Adipocyte (in vitro differentiated cells): Measurements from ENCODE around the gene TK2.
"Not testable (repeated sequence)": the region's sequence is repeated elsewhere in the genome, so short reads cannot be mapped to it uniquely, and the experiment has no call there.

Source experiments
- DNase-seq: peaks from one replicate; pipeline ENCODE4 v3.0.0-alpha.2; 2015; ENCODE audit warnings: low read depth
- H3K27me3 ChIP-seq: replicated peaks from 2 replicates; pipeline ENCODE4 v1.7.0; 2013; ENCODE audit warnings: mild to moderate bottlenecking, low read length, moderate library complexity; ENCODE audit not compliant: control insufficient read depth, insufficient read depth
- H3K36me3 ChIP-seq: 2 replicates; pipeline ENCODE4 v1.7.0; 2013; ENCODE audit warnings: low read length, mild to moderate bottlenecking, moderate library complexity; ENCODE audit not compliant: control insufficient read depth, insufficient read depth, severe bottlenecking
- H3K4me1 ChIP-seq: 2 replicates; pipeline ENCODE4 v1.7.0; 2013; ENCODE audit warnings: mild to moderate bottlenecking, low read length, moderate library complexity; ENCODE audit not compliant: control insufficient read depth, insufficient read depth
- H3K4me3 ChIP-seq: 2 replicates; pipeline ENCODE4 v1.7.0; 2013; ENCODE audit warnings: mild to moderate bottlenecking, low read length, moderate library complexity
- H3K9ac ChIP-seq: 2 replicates; pipeline ENCODE4 v1.7.0; 2013; ENCODE audit warnings: mild to moderate bottlenecking, low read length, moderate library complexity
- H3K9me3 ChIP-seq: 2 replicates; pipeline ENCODE4 v1.7.0; 2013; ENCODE audit warnings: mild to moderate bottlenecking, low read length, moderate library complexity; ENCODE audit not compliant: control insufficient read depth

TK2 gene

GRCh38 chr16:66469291-66469946 lies 80.5 kb downstream of the TK2 start:
- H3K36me3 ChIP-seq: no peaks in the 10 kb centered on the region
- no peak for DNase-seq
- no peak overlapping the region for H3K4me3 ChIP-seq
- H3K9ac ChIP-seq: no peak overlapping the region
- peaks cover 2% of the 10 kb centered on the region for H3K27me3 ChIP-seq
- no peaks in the 10 kb centered on the region for H3K9me3 ChIP-seq
- no peaks in the 10 kb centered on the region for H3K4me1 ChIP-seq

- Histone ChIP-seq H3K4me3 (no peak overlapping the region), H3K27me3 (peaks cover 2% of the 10 kb centered on the region), H3K9me3 (no peaks in the 10 kb centered on the region), H3K9ac (no peak overlapping the region), H3K36me3 (no peaks in the 10 kb centered on the region), H3K4me1 (no peaks in the 10 kb centered on the region)
- DNase-seq: no peak
Observed at GRCh38 chr16:66468321-66468965, 81.5 kb downstream of the TK2 start.

DNA sequence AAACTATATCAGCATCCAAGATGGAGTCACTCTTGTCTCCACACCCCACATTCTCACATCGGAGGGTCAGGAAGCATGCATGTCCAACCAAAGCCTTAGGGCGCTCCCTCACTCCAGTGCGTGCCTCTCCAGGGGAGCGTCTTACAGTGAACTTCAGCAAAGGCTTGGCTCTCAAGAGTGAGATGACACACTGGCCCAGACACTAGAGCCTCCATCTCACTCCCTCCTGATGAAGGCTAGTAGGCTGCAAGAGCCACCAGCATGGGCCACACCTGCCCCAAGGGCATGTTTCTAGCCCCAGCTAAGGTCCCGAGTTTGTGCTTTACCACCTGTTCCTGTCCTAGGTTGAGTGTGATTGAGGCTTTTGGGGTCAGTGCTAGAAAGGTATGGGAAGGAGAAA lies 82.3 kb downstream of the TK2 start:
- H3K4me1 ChIP-seq: no peaks in the 10 kb centered on the region
- DNase-seq: no peak
- peaks cover 8% of the 10 kb centered on the region for H3K27me3 ChIP-seq
- no peaks in the 10 kb centered on the region for H3K36me3 ChIP-seq
- H3K4me3 ChIP-seq: no peak overlapping the region
- no peak overlapping the region for H3K9ac ChIP-seq
- no peaks in the 10 kb centered on the region for H3K9me3 ChIP-seq

DNA sequence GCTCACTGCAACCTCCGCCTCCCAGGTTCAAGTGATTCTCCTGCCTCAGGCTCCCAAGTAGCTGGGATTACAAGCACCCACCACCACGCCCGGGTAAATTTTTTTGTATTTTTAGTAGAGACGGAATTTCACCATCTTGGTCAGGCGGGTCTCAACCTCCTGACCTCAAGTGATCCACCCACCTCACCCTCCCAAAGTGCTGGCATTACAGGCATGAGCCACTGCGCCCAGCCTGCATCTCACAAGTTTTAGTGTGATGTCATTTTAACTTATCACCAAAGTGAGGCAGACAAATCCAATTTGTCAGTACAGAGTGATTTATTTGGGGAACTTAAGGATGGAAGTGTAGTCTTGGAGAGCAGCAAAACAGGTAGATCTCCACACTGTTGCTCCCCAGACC lies 83.3 kb downstream of the TK2 start:
- H3K36me3 ChIP-seq, H3K9ac ChIP-seq, H3K4me3 ChIP-seq, H3K27me3 ChIP-seq, DNase-seq, H3K9me3 ChIP-seq, H3K4me1 ChIP-seq: not testable (repeated sequence)

DNA sequence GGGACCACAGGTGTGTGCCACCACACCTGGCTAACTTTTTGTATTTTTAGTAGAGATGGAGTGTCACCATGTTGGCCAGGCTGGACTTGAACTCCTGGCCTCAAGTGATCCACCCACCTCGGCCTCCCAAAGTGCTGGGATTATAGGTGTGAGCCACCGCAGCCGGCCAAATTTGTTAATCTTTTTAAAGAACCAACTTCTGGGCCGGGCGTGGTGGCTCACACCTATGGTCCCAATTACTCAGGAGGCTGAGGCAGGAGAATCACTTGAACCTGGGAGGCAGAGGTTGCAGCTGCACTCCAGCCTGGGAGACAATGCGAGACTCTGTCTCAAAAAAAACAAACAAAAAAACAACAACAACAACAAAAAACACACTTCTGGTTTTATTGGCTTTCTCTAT lies 84.0 kb downstream of the TK2 start:
- not testable (repeated sequence) for H3K4me1 ChIP-seq, H3K9ac ChIP-seq, DNase-seq, H3K4me3 ChIP-seq, H3K36me3 ChIP-seq, H3K9me3 ChIP-seq
- H3K27me3 ChIP-seq: peaks cover 14% of the 10 kb centered on the region

- Histone ChIP-seq H3K4me1 (no peaks in the 10 kb centered on the region), H3K36me3 (no peaks in the 10 kb centered on the region), H3K9ac (no peak overlapping the region), H3K27me3 (peaks cover 21% of the 10 kb centered on the region), H3K4me3 (no peak overlapping the region), H3K9me3 (no peaks in the 10 kb centered on the region)
- DNase-seq: no peak
Observed at GRCh38 chr16:66462912-66463311, 87.0 kb downstream of the TK2 start.

GRCh38 chr16:66460703-66461102 lies 89.2 kb downstream of the TK2 start:
- H3K36me3 ChIP-seq: no peaks in the 10 kb centered on the region
- peaks cover 21% of the 10 kb centered on the region for H3K27me3 ChIP-seq
- no peaks in the 10 kb centered on the region for H3K9me3 ChIP-seq
- no peak overlapping the region for H3K4me3 ChIP-seq
- no peak overlapping the region for H3K9ac ChIP-seq
- H3K4me1 ChIP-seq: no peaks in the 10 kb centered on the region
- DNase-seq: no peak

- no peaks in the 10 kb centered on the region for H3K4me1 ChIP-seq
- DNase-seq: no peak
- no peak overlapping the region for H3K4me3 ChIP-seq
- no peaks in the 10 kb centered on the region for H3K36me3 ChIP-seq
- no peak overlapping the region for H3K9ac ChIP-seq
- peaks cover 21% of the 10 kb centered on the region for H3K27me3 ChIP-seq
- no peaks in the 10 kb centered on the region for H3K9me3 ChIP-seq
Observed at GRCh38 chr16:66459878-66460277, 90.0 kb downstream of the TK2 start.

DNA sequence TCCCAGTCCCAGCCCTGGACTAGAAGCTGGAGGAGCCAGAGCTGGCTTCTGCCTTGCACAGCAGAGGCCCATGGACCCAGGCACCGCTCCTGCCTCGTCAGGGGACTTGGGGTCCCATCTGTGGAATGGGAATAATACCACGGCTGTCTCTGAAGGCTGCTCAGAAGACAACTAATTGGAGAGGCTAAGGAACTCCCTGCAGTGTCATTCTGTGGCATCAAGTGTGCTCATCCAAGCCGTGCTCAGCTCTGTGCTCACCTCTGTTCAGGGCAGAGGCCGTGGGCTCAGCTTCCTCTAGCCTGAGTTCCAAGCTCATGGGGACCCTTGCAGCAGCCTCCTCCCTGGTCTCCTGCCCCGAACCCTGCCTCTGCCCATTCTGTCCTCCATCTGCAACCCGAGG lies 91.1 kb downstream of the TK2 start:
- Histone ChIP-seq H3K4me3 (no peak overlapping the region), H3K27me3 (peaks cover 19% of the 10 kb centered on the region), H3K9ac (no peak overlapping the region), H3K9me3 (no peaks in the 10 kb centered on the region), H3K4me1 (no peaks in the 10 kb centered on the region), H3K36me3 (no peaks in the 10 kb centered on the region)
- DNase-seq: no peak

- no peak for DNase-seq
- H3K4me1 ChIP-seq: no peaks in the 10 kb centered on the region
- H3K9ac ChIP-seq: no peak overlapping the region
- no peaks in the 10 kb centered on the region for H3K36me3 ChIP-seq
- no peak overlapping the region for H3K4me3 ChIP-seq
- peaks cover 19% of the 10 kb centered on the region for H3K27me3 ChIP-seq
- no peaks in the 10 kb centered on the region for H3K9me3 ChIP-seq
Observed at GRCh38 chr16:66458292-66458691, 91.6 kb downstream of the TK2 start.
